ENCODE data around the gene MAGI2. TPM values are rescaled to one million over a fixed set of nuclear protein-coding genes. Genes with fewer than 3 reads are reported as not detected.

The MAGI2 gene
- total RNA-seq, 3 donors from 2014 or later (not counting 1 experiment from before 2014, with no cell fraction given), result 0.09 to 0.48 (median 0.27) TPM

DNA sequence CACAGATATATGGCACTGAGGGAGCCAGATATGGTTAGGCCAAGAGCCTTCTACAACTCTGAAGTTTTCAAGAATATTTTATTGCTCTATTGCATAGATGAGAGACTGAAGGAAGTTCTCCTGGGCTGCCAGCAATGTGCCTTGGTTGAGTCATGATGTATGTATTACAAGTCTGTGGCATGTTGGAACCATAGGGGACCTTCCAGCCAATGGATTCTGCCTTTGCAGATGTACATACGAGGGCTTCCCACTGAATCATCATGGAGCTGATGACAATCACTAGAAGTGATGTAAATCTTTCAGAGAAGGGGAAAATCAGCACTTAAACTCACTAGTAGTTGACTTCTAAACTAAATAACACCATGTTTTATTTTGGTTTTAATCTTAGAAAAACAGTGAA lies 1235.4 kb downstream of the MAGI2 start:
- Mint-ChIP-seq H3K27ac (no peak overlapping the region), H3K27me3 (ENCODE audit: low read depth in 2 of 2) (peaks cover 0 to 6% of the 10 kb centered on the region in 2 donors), H3K36me3 (no peaks in the 10 kb centered on the region), H3K4me1 (no peaks in the 10 kb centered on the region), H3K4me3 (no peak overlapping the region), H3K9me3 (peaks cover 0 to 8% of the 10 kb centered on the region in 2 donors)
- Histone ChIP-seq H3K9me3 (ENCODE audit: control insufficient read depth, insufficient read depth, low read length) (no peaks in the 10 kb centered on the region), H3K27me3 (ENCODE audit: control insufficient read depth, insufficient read depth, low read length) (no peaks in the 10 kb centered on the region), H3K27ac (ENCODE audit: low read length) (no peak overlapping the region), H3K4me3 (ENCODE audit: low read length) (no peak overlapping the region), H3K4me1 (ENCODE audit: control insufficient read depth, insufficient read depth, low read length) (no peaks in the 10 kb centered on the region), H3K36me3 (ENCODE audit: control insufficient read depth, insufficient read depth, low read length) (no peaks in the 10 kb centered on the region)
- ATAC-seq (no peak), DNase-seq (no peak)
- TF ChIP-seq, protein P1, sequence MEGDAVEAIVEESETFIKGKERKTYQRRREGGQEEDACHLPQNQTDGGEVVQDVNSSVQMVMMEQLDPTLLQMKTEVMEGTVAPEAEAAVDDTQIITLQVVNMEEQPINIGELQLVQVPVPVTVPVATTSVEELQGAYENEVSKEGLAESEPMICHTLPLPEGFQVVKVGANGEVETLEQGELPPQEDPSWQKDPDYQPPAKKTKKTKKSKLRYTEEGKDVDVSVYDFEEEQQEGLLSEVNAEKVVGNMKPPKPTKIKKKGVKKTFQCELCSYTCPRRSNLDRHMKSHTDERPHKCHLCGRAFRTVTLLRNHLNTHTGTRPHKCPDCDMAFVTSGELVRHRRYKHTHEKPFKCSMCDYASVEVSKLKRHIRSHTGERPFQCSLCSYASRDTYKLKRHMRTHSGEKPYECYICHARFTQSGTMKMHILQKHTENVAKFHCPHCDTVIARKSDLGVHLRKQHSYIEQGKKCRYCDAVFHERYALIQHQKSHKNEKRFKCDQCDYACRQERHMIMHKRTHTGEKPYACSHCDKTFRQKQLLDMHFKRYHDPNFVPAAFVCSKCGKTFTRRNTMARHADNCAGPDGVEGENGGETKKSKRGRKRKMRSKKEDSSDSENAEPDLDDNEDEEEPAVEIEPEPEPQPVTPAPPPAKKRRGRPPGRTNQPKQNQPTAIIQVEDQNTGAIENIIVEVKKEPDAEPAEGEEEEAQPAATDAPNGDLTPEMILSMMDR (IDR thresholded peaks at IDR 0.05), result no peak
- intact Hi-C loops (cut with micrococcal nuclease), result no loop called here
- 78% methylated on average over 1 of the region's 1 CpG for WGBS (ENCODE audit: insufficient coverage)

DNA sequence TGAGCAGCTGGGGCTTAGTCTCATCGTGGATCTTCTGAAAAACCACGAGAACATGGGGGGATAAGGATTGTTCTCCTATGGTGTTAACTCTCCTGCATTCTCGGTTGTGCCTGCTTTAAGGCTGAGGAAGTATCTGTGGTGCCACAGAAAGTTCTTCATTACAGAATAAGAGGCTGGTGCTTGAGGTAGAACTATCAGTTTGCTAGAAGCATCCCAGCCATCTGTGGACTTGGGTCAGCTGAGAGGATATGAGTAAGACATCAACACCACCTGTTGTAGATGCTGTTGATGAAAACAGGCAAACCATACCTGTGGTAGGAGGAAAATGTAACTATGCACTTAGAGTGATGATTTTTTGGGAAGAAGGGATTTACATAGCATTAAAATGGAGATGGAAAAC lies 1238.3 kb downstream of the MAGI2 start:
- no peak overlapping the region for H3K4me3 ChIP-seq (ENCODE audit: low read length)
- Mint-ChIP-seq H3K27me3 (ENCODE audit: low read depth in 2 of 2) (peaks cover 0 to 6% of the 10 kb centered on the region in 2 donors), H3K4me3 (no peak overlapping the region), H3K36me3 (no peaks in the 10 kb centered on the region), H3K27ac (no peak overlapping the region), H3K4me1 (no peaks in the 10 kb centered on the region), H3K9me3 (peaks cover 0 to 10% of the 10 kb centered on the region in 2 donors)
- no peaks in the 10 kb centered on the region for H3K4me1 ChIP-seq (ENCODE audit: control insufficient read depth, insufficient read depth, low read length)
- 67% methylated on average over 3 of the region's 3 CpGs for WGBS (ENCODE audit: insufficient coverage)
- H3K27ac ChIP-seq (ENCODE audit: low read length), result no peak overlapping the region
- TF ChIP-seq, protein P1 (IDR thresholded peaks at IDR 0.05), result no peak
- H3K27me3 ChIP-seq (ENCODE audit: control insufficient read depth, insufficient read depth, low read length), result no peaks in the 10 kb centered on the region
- intact Hi-C loops (cut with micrococcal nuclease), result no loop called here
- no peak for DNase-seq
- ATAC-seq, result no peak
- no peaks in the 10 kb centered on the region for H3K9me3 ChIP-seq (ENCODE audit: control insufficient read depth, insufficient read depth, low read length)
- H3K36me3 ChIP-seq (ENCODE audit: control insufficient read depth, insufficient read depth, low read length), result no peaks in the 10 kb centered on the region

DNA sequence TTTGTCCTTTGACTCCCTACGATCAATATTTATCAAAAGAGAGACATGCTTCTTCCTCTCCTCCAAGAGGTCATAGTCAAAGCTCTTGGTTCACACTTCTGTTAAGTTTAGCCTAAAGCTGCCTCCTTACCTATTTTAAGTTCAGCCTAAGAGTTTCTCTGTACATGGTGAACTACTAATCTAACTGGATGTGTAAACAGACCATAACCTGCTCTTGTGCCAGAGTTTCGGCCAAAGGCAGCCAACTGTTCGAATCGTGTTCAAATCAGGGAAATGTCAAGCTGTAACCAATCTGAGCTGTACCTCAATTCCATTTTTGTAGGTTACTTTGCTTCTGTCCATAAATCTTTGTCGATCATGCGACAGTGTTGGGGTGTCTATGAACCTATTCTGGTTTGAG lies 1240.1 kb downstream of the MAGI2 start:
- Histone ChIP-seq H3K9me3 (ENCODE audit: control insufficient read depth, insufficient read depth, low read length) (no peaks in the 10 kb centered on the region), H3K36me3 (ENCODE audit: control insufficient read depth, insufficient read depth, low read length) (no peaks in the 10 kb centered on the region), H3K4me1 (ENCODE audit: control insufficient read depth, insufficient read depth, low read length) (no peaks in the 10 kb centered on the region), H3K4me3 (ENCODE audit: low read length) (no peak overlapping the region), H3K27me3 (ENCODE audit: control insufficient read depth, insufficient read depth, low read length) (no peaks in the 10 kb centered on the region), H3K27ac (ENCODE audit: low read length) (no peak overlapping the region)
- Mint-ChIP-seq H3K27ac (no peak overlapping the region), H3K27me3 (ENCODE audit: low read depth in 2 of 2) (peaks cover 0 to 6% of the 10 kb centered on the region in 2 donors), H3K4me3 (no peak overlapping the region), H3K4me1 (no peaks in the 10 kb centered on the region), H3K36me3 (no peaks in the 10 kb centered on the region), H3K9me3 (peaks cover 5 to 6% of the 10 kb centered on the region in 2 donors)
- intact Hi-C loops (cut with micrococcal nuclease), result no loop called here
- DNase-seq, result no peak
- TF ChIP-seq, protein P1 (IDR thresholded peaks at IDR 0.05), result no peak
- no peak for ATAC-seq
- 93% methylated on average over 6 of the region's 6 CpGs for WGBS (ENCODE audit: insufficient coverage)

DNA sequence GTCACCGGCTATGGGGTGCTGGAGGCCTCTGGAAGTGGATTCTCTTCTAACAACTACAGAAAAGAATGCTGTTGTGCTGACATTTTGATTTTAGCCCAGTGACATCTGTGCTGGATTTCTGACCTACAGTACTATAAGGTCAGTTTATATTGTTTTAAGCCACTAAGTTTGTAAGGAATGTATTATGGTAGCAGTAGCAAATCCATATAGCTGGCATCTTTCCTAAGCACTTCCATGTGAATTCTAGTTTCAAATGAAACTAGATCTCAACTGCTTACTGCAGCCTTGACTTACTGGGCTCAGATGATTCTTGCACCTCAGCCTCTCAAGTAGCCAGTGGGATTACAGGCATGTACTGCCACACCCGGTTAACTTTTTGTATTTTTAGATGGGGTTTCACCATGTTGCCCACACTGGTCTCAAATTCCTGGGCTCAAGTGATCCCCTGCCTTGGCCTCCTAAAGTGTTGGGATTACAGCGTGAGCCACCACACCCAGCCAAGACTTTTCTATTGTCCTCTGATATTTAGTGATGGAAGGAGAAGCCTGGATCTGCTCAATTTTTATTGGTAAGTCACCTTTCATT lies 1240.9 kb downstream of the MAGI2 start:
- H3K27me3 ChIP-seq (ENCODE audit: control insufficient read depth, insufficient read depth, low read length), result no peaks in the 10 kb centered on the region
- ATAC-seq, result no peak

More for the DNA sequence above, 1240.9 kb downstream of the MAGI2 start:
- Mint-ChIP-seq H3K27ac (no peak overlapping the region), H3K36me3 (no peaks in the 10 kb centered on the region), H3K4me3 (no peak overlapping the region), H3K4me1 (no peaks in the 10 kb centered on the region), H3K9me3 (peaks cover 6 to 8% of the 10 kb centered on the region in 2 donors), H3K27me3 (ENCODE audit: low read depth in 2 of 2) (peaks cover 0 to 8% of the 10 kb centered on the region in 2 donors)
- Histone ChIP-seq H3K4me1 (ENCODE audit: control insufficient read depth, insufficient read depth, low read length) (no peaks in the 10 kb centered on the region), H3K27ac (ENCODE audit: low read length) (no peak overlapping the region), H3K4me3 (ENCODE audit: low read length) (no peak overlapping the region), H3K36me3 (ENCODE audit: control insufficient read depth, insufficient read depth, low read length) (no peaks in the 10 kb centered on the region), H3K9me3 (ENCODE audit: control insufficient read depth, insufficient read depth, low read length) (no peaks in the 10 kb centered on the region)
- no peak for DNase-seq
- TF ChIP-seq, protein P1 (IDR thresholded peaks at IDR 0.05), result no peak
- WGBS (ENCODE audit: insufficient coverage), result 98% methylated on average over 2 of the region's 3 CpGs
- intact Hi-C loops (cut with micrococcal nuclease), result no loop called here

All from natural killer cell (primary cell).